ENCODE results near the gene MYO16.

GRCh38 chr13:108662528-108662927 lies 33.1 kb downstream of the MYO16 start:
- TF ChIP-seq, protein P1, sequence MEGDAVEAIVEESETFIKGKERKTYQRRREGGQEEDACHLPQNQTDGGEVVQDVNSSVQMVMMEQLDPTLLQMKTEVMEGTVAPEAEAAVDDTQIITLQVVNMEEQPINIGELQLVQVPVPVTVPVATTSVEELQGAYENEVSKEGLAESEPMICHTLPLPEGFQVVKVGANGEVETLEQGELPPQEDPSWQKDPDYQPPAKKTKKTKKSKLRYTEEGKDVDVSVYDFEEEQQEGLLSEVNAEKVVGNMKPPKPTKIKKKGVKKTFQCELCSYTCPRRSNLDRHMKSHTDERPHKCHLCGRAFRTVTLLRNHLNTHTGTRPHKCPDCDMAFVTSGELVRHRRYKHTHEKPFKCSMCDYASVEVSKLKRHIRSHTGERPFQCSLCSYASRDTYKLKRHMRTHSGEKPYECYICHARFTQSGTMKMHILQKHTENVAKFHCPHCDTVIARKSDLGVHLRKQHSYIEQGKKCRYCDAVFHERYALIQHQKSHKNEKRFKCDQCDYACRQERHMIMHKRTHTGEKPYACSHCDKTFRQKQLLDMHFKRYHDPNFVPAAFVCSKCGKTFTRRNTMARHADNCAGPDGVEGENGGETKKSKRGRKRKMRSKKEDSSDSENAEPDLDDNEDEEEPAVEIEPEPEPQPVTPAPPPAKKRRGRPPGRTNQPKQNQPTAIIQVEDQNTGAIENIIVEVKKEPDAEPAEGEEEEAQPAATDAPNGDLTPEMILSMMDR (IDR thresholded peaks at IDR 0.05): no peak
- TF ChIP-seq POLR2A (IDR thresholded peaks at IDR 0.05): no peak

Data from ovary (tissue), 3 donors.